Measurements from ENCODE around the gene PNPO.
"Not testable (repeated sequence)": the region's sequence is repeated elsewhere in the genome, so short reads cannot be mapped to it uniquely, and the experiment has no call there.

PNPO gene

DNA sequence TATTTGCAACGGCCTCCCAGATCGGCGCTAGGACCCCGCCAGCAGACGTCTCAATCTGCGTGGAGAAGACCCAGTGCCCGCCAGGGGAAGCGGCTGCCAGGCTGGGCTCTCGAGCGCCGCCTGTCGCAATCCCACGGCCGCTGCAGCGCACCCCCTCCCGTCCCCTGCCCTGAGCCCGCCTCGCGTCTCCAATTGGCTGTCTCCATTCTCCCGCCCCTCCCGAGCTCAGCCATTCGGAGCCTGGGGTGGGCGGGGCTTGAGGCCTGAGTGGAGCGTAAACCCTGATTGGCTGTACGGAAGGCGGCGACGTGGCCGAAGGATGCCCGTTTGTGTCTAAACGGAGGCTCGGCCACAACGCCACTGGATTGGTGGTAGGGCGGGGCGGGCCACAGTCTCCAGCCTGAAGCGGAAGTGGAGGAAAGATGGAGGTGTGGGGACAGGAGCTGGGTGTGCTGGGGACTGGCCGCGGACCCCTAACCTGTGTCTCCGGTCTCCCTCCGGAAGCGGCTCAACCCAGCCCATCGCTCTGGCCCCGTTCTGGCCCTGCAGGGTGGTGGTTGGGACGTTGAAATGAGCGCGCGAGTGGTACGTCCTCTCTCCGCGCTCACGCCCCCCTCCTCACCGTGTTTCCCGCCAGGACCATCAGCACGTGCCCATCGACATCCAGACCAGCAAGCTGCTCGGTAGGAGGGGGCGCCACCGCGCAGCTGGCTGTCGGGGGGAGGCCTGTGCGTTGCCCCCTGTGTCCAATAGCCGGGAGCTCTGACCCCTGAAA lies 29.5 kb downstream of the PNPO start, which contains the start of gene CDK5RAP3:
Gene CDK5RAP3, plus strand, starts transcription at position 389 of the 775 bp plus-strand sequence. Its CDS starts 34 bp downstream, at position 423.
- DNase-seq (ENCODE audit: low read depth in 4 of 4, low spot score in 1 of 4), result peak; percentile 96 to 100 (median 98)

DNA sequence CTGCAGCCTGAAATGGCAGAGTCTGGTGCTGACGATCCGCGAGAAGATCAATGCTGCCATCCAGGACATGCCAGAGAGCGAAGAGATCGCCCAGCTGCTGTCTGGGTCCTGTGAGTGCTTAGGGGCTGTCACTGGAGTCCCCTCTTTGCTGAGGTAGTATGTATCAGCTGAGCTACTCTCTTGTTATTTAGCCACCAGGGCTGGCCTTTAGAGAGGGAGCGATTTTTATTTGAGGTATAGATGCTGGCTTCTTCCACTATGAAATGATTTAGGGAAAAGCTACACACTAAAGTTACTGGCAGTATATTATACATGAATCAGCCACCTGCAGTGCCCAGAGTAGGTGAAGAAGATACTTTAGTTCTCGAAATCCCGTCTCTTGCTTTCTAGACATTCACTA lies 32.2 kb downstream of the PNPO start:
- DNase-seq (ENCODE audit: low read depth in 4 of 4, low spot score in 1 of 4), result no peak

- DNase-seq (ENCODE audit: low read depth in 4 of 4, low spot score in 1 of 4), result no peak
Observed at GRCh38 chr17:47975189-47975822, 33.9 kb downstream of the PNPO start.

DNA sequence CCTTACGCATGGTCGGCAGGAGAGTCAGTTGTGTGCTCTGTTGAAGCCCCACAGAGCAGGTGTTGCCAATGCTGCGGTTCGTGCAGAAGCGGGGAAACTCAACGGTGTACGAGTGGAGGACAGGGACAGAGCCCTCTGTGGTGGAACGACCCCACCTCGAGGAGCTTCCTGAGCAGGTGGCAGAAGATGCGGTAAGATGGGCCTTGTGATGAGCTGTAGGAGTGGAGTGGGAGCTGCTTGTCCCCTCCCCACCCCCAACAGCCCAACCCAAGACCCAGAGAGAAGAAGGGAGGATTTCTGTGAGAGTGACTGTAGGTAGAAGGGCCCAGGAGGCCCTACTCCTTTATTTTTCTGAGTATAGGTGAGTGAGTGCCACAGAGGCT lies 34.4 kb downstream of the PNPO start:
- DNase-seq (ENCODE audit: low read depth in 4 of 4, low spot score in 1 of 4), result no peak

DNA sequence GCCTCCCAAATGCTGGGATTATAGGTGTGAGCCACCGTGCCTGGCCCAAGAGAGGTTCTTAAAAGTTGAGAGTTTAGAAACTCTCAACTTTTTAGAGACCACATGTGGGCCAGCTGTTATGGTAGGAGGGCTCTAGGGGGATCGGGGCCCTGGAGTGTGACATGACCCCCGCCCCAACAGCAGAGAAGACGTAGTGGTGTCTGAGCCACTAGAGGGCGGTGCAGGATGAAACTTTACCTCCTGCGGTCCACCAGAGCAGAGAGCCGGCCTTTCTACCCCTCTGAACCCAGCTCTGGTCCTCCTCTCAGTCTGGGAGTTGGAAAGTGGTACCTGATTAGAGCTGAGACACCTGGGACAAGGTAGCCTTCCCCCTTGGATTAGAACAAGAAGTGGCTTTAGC lies 37.0 kb downstream of the PNPO start:
- peak in 3 of 4 experiments; percentile 14 to 23 (median 16) for DNase-seq (ENCODE audit: low read depth in 4 of 4, low spot score in 1 of 4)

GRCh38 chr17:47980541-47980940 lies 39.2 kb downstream of the PNPO start:
- no peak for DNase-seq (ENCODE audit: low read depth in 4 of 4, low spot score in 1 of 4)

GRCh38 chr17:47981462-47981861 lies 40.1 kb downstream of the PNPO start:
- no peak for DNase-seq (ENCODE audit: low read depth in 4 of 4, low spot score in 1 of 4)

GRCh38 chr17:47982091-47982617 lies 40.8 kb downstream of the PNPO start:
- DNase-seq (ENCODE audit: low read depth in 4 of 4, low spot score in 1 of 4), result no peak

GRCh38 chr17:47982645-47983390 lies 41.4 kb downstream of the PNPO start:
- no peak for DNase-seq (ENCODE audit: low read depth in 4 of 4, low spot score in 1 of 4)

DNA sequence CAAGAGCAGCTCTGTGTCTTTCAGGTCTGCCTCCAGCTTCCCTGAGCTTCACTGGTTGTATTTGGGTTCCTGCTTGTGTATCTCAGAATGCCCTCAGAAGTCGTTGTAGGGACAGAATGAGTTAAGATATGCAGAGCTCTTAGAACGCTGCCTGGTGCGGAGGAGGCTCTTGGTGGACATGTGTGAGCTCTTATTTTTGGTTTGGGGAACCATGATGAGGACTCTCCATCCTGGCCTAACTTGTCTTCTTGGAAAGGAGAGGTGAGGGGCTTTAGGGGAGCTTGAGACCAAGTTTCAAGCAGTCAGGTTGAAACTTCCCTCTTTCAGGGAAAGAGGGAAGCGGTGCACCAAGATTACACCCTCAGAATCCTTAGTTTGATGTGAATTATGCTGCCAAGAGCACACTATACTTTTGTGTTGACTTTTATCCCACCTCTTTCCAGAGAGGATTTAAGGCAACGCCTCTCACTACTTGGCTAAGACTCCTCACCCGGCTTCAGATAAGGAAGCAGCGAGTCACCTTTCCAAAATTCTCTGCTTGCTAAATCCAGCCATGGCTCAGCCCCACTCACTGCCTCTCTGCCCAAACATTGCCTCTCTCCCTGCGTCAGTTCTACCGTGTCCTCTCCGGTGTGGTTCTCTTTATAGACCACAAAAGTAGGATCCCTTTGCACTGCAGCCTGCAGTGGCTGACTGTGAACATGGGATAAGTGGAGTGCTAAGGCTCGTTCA lies 42.3 kb downstream of the PNPO start:
- no peak for DNase-seq (ENCODE audit: low read depth in 4 of 4, low spot score in 1 of 4)

- no peak for DNase-seq (ENCODE audit: low read depth in 4 of 4, low spot score in 1 of 4)
Observed at GRCh38 chr17:47986520-47986919, 45.1 kb downstream of the PNPO start.

GRCh38 chr17:47987240-47987835 lies 46.0 kb downstream of the PNPO start:
- no peak for DNase-seq (ENCODE audit: low read depth in 4 of 4, low spot score in 1 of 4)

GRCh38 chr17:47988445-47988844 lies 47.1 kb downstream of the PNPO start:
- not testable (repeated sequence) for DNase-seq (ENCODE audit: low read depth in 4 of 4, low spot score in 1 of 4)

DNA sequence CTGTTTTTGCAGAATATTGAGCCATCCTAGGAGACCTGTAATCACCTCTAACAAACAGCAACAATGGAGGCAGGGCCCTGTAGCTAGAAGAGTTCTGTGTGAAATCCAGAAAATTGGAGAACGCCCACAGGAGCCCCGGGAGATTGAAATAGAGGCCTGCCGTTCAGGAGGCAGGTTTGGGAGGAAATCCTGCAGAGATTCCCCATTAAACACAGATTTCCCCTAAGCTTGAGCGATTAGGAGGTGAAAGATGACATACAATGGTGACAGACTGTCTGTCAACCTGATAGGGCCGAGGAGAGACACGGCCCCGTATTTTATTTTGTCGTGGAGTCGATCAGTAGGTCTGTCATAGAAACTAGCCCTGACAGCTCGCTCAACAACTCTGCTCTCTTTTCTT lies 47.8 kb downstream of the PNPO start:
- no peak for DNase-seq (ENCODE audit: low read depth in 4 of 4, low spot score in 1 of 4)

GRCh38 chr17:47989700-47990099 lies 48.3 kb downstream of the PNPO start:
- DNase-seq (ENCODE audit: low read depth in 4 of 4, low spot score in 1 of 4), result no peak

- no peak for DNase-seq (ENCODE audit: low read depth in 4 of 4, low spot score in 1 of 4)
Observed at GRCh38 chr17:47990962-47991731, 49.8 kb downstream of the PNPO start.

DNA sequence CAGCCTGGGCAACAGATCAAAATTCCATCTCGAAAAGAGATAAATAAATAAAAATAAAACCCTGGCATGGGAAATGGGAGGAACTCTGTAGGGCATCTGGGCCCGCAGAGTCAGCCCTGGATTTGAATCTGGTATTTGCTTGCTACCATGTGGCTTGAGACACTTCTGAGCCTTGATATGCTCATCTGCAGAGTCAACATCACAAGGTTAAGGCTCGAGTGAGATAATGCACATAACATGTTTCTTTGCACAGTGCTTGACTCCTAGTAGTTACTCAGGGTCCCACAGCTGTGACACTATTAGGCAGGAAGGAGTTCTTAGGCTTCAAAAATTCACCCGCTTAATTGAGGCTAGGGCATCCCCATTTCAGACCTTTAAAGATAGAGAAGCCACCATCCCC lies 50.8 kb downstream of the PNPO start:
- no peak for DNase-seq (ENCODE audit: low read depth in 4 of 4, low spot score in 1 of 4)

DNA sequence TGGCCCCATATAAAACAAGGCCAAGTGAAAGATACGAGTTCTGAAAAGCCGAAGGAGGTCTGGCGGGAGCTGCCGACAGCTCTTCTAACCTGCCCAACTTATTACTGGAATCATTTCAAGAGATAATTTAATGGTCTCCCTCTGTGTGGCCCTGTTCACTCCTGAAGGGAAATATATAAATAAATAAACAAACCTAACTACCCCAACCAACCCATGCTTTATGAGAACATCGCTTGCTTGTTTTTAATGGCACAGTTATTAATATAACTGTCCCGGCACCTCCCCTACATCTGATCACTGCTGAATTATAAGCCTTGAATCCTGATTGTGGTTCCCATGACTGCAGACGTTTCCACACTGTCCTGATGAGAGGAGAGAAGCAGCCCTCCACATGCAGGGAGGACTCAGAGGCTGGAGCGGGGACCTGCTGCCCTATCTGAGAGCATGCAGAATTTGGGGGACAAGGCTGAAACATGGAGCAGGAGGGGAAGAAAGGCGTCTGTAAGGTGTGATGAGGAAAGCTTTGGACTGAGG lies 51.7 kb downstream of the PNPO start:
- DNase-seq (ENCODE audit: low read depth in 4 of 4, low spot score in 1 of 4), result no peak

GRCh38 chr17:47993964-47994363 lies 52.6 kb downstream of the PNPO start:
- no peak for DNase-seq (ENCODE audit: low read depth in 4 of 4, low spot score in 1 of 4)

DNA sequence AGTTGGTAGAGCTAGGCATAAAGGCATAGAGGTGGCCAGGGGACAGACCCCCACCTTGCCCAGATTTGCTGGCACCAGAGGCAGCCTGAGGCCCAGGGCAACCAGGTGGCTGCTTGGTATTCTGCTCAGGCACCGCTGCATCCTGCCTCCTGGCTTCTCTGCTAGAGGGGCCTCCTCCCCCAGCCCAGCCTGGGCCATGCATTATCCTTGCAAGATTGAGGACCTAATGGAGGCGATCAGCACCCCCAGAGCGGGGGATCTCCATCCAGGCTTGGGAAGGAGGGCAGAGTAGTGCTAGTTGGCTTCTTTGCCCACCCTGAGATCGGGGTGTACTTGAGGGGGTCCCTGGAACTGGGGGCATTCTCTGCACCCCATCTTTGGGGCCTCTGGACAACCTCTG lies 53.4 kb downstream of the PNPO start:
- DNase-seq (ENCODE audit: low read depth in 4 of 4, low spot score in 1 of 4), result no peak

Measured in stimulated activated CD4-positive, alpha-beta T cell treated with anti-CD3 and anti-CD28 coated beads, Interleukin-1b, Interleukin-23, amount 100 ng/mL, for 24 hours (primary cell).